T follicular helper cell (primary cell): ENCODE results near the gene CROCC2.

Experiments used
- DNase-seq: peaks from one replicate; pipeline ENCODE4 v3.0.0-alpha.2; 2020; ENCODE audit warnings: low read depth

CROCC2 gene

GRCh38 chr2:240875228-240876034, 30.7 kb upstream of the CROCC2 start:
- DNase-seq: no peak

DNA sequence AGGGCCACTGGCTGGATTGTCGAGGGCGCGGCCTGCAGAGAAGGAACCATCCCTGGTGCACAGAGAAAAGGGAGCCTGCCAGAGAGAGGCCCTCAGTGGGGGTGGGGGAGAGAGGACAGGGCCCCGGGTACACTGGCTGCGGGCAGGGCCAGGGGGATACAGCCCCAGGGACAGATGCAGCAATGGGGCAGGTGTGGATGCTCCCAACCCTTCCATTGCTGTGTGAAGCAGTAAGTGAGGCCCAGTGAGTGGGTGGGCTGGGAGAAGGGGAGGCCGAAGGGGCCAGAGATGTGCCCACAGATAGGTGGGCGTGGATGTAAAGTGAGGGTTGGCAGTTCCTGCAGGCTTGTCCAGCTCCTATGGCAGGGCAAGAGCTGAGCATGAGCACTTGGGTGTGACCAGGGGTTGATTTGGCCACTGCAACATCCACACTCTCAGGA, 30.1 kb upstream of the CROCC2 start:
- no peak for DNase-seq

GRCh38 chr2:240876475-240877251, 29.5 kb upstream of the CROCC2 start:
- DNase-seq: no peak

DNA sequence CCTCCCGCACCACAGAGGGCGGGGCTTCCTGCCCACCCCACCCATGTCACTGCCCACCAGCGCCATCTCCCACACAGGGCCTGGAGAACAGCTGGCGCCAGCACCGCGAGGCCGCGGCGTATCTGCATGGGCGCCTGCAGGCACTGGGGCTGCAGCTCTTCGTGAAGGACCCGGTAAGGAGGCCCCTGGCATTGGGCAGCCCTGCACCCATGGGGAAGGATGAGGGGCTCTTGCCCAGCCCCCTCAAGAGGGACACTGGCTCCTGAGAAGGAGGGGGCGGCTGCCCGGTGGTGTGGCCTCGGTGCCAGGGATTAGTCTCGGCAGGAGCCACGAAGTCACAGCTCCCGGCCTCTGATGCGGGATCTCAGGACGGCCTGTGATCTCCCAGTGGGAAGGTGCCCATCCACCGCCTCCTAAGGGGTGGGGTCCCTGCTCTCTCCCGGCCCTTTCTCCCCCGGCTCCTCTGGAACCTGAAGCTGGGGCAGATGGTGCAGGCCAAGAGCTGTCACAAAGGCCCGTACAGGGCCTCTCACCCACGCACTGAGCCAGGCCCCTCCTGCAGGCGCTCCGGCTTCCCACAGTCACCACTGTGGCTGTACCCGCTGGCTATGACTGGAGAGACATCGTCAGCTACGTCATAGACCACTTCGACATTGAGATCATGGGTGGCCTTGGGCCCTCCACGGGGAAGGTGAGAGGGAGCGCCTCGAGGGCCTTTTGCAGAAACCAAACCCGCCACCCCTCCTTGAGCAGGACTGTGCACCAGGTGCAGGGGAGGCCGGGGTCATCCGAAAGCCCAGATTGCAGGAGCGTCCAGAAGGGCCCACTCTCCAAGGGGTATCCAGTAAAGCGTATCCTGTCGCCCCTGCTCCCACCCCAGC, 28.4 kb upstream of the CROCC2 start:
- DNase-seq: no peak

DNA sequence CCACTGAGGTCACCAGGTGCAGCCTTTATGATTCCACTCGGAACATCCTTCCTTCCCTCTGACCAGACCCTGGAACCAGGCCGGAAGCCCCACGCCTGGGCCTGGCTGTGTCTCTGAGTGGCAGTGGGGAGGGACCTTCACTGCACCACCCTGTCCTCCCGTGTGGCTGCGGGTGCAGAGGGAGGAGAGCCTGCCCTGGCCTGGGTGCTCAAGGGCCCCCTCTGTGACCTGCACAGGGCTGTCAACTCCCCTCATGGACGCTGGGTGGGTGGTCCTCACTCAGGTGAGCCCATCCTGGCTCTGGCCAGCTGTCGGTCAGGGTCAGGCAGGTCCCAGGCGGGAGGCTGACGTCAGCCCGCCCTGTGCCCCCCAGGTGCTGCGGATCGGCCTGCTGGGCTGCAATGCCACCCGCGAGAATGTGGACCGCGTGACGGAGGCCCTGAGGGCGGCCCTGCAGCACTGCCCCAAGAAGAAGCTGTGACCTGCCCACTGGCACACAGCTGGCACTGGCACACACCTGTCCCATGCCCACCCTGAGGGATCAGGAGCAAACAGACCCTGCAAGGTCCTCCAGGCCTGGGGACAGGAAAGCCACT, 27.7 kb upstream of the CROCC2 start:
- DNase-seq: no peak

GRCh38 chr2:240879105-240879504, 27.0 kb upstream of the CROCC2 start:
- no peak for DNase-seq

GRCh38 chr2:240881913-240882312, 24.2 kb upstream of the CROCC2 start:
- DNase-seq: no peak

- DNase-seq: no peak
These were observed 21.9 kb upstream of the CROCC2 start for GRCh38 chr2:240884221-240884620.

GRCh38 chr2:240884745-240885144, 21.4 kb upstream of the CROCC2 start:
- DNase-seq: no peak

DNA sequence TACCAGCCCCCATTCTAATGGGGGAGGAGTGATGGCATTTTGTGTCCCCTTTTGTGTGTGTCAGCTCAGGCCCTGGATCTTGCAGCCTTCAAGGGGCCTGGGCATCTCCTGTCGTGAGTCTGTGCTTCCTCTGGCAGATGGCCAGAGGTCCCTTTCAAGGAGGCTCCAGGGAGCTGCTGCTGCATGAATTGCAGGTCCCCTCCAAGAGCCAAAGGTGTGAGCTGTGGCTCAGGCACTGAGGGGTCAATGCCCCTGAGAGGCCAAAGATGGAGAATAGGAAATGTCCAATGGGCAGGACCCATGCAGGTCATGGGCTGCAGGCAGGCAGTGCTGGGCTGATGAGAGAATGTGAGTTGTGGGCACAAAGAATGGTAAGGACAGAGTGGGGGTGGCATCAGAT, 20.6 kb upstream of the CROCC2 start:
- no peak for DNase-seq

GRCh38 chr2:240886023-240886565, 20.0 kb upstream of the CROCC2 start:
- no peak for DNase-seq

DNA sequence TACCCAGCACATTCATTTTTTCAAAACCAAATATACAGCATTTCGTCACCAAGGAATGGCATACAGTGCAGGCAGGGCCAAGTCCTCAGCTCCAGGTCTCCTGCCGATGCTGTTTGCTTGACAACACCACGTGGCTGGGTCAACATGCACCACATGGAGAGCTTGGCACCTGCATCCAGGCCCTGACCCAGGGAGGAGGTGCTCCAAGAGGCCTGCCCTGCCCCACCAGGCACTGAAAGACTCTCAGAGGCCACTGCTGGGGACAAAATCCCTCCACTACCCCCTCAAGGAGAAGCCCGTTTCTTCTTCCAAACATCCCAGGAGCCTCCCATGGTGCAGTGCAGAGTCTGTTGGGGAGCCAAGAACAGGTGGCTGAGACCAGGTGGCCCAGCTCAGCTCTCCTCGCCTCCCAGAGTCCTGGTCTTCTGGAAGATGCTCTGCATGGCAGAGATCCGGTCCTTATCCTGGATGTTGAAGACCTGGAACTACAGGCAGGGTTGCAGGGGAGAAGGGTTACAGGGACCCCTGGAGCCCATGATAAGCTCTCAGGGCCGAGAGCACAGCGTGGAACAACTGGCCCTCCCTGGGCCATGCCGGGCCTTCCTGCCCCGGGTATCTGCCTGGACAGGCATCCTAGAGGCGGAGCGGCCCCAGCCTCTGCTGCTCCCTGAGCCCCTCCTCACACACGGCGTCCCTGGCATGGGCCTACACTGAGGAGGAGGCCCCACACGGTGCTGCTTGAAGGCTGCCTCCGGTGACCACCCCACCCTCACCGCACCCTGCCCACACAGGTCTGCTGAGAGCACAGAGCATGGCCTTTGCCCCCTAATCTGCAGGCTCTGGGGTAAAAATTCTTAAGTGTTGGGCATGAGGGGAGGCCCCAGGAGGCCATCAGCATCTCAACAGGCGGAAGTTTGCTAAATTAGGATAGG, 19.2 kb upstream of the CROCC2 start:
- no peak for DNase-seq

- no peak for DNase-seq
These were observed 18.5 kb upstream of the CROCC2 start for GRCh38 chr2:240887631-240888030.

DNA sequence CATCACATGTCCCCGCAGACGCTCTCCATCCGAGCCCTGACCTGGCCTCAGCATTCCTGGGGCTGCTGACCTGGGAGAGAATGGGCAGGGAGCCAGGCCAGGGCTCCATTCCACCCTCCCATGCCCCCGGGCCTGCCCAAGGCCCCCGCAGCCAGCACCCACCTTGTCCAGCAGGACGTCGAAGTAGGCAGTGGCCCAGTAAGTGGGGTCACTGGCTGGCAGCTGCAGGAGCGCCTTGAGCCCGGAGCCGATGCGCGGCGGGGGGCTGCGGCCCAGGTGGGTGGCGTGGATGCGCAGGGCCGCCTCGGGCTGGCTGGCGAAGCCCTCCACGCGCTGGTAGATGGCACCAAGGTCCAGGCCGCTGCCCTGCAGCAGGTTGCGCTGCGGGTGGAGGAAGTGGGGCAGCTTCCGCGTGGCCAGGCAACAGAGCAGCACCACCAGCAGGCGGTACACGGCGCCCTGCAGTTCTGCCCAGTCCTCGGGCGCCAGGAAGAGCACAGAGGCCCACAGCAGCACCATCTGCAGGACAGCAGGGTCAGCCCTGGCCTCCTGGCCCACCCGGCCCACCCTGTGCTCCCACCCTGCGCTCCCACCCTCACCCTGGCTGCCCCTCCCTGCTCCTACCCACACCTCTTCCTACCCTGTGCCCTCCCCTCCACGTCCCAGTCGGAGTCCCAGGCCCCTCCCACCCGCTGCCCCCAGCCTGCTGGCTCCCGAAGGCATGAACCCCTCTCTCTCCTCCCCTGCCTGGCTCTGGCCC, 17.8 kb upstream of the CROCC2 start:
- no peak for DNase-seq

DNA sequence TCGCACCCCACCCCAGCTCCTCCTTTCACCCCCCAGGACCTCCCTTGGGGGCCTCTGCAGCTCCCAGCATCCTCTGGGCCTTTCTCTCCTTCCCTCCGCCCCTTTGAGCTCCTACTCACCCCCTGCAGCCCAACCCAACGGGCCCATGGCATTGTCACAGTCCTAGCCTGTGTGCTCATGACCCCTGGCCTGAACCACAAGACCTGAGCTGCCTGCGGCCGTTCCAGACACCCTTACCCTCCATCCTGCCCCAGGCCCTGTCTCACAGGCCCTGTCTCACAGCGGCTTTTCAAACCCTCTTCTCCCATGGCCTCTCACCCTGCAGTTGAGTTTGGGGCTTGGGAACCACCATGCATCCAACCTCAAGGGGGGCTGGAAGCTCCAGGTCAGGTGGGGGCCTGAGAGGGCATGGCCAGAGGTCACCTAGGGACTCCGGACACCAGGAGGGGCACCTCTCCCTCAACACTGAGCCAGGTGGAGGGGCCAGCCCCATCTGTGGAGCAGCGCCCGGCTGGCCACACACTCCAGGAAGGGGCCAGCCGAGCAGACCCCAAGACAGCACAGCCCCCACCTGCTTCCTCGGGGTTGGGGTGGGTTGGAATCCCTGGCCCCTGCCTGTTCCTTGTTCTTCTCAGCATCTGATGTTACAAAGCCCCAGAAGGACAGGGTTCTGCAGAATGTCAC, 17.1 kb upstream of the CROCC2 start:
- DNase-seq: no peak

DNA sequence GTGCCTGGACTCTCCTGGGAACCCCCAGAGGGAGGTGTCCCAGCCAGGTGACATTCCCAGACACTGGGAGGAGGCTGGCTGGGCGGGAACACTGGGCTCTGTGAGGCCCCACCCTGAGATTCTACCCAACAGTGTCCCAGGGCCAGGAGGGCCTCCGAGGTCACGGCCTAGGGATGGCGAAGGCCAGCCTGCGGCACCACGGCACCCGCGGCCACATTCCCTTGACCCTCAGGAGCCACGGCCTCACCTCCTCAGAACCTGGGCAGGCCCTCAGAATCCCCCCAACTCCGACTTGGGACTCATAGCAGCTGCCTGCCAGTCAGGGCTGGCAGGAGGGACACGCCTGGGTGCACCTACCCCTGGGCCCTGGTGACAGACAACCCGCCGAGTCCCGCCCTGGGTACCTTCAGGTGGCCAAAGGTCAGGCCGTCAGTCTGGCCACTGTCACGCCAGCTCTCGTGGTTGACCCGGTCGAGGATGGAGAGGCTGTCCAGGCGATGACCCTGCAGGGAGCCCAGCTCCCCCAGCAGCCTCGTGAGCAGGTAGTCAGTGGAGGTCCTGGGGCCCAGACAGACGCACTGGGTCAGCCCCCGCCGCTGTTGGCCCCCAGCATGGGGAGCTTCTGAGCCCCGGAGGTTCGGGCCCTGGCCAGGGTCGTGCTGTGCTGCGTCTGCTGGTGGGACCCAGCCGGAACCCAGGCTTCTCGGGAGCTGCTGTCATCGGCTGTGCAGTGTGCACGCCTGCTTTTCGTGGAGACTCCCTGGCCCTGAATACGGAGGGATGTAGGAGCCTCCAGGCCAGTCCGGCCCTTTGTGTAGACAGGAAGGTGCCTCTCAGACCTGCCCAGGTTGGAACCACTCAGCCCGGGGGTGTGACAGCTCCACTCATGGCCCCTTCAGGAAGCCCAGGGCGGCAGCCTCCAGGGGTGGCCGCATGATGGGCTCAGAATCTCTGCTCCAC, 16.3 kb upstream of the CROCC2 start:
- no peak for DNase-seq

DNA sequence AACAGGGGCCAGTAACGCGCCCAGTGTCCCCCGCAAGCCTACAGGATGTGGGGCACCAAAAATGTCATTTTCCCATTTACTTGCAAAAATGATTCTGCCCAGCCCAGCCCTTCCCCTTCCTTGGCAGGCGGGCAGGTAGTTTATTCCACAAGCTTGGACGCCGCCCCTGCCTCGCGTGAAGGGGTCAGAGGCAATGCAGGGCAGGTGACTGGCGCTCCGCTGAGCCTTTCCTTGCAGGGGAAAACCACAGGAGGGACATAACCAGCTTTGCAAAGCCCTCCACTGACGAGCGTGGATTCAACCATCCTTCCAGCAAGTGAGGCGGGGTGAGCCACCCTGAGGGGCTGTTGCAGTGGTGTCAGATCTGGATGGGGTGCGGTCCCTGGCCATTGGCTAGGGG, 15.4 kb upstream of the CROCC2 start:
- DNase-seq: no peak
